Loucy (cell line): ENCODE data around the gene ACP7.

Experiments
- EZH2phosphoT487 ChIP-seq: fragments of 200-600 bp; IDR thresholded peaks from 2 replicates; pipeline ENCODE4 v1.6.1; 2018; ENCODE audit warnings: antibody characterized with exemption, mild to moderate bottlenecking, moderate library complexity, borderline replicate concordance
- TF ChIP-seq, protein P1 (sequence below): fragments of 200-600 bp; sonication (generic); conservative IDR thresholded peaks from 2 replicates; pipeline ENCODE4 v1.5.1; 2014; ENCODE audit warnings: mild to moderate bottlenecking, antibody characterized with exemption, low read length

- TF ChIP-seq, protein P1, sequence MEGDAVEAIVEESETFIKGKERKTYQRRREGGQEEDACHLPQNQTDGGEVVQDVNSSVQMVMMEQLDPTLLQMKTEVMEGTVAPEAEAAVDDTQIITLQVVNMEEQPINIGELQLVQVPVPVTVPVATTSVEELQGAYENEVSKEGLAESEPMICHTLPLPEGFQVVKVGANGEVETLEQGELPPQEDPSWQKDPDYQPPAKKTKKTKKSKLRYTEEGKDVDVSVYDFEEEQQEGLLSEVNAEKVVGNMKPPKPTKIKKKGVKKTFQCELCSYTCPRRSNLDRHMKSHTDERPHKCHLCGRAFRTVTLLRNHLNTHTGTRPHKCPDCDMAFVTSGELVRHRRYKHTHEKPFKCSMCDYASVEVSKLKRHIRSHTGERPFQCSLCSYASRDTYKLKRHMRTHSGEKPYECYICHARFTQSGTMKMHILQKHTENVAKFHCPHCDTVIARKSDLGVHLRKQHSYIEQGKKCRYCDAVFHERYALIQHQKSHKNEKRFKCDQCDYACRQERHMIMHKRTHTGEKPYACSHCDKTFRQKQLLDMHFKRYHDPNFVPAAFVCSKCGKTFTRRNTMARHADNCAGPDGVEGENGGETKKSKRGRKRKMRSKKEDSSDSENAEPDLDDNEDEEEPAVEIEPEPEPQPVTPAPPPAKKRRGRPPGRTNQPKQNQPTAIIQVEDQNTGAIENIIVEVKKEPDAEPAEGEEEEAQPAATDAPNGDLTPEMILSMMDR = no peak
- no peak for TF ChIP-seq EZH2phosphoT487
Observed at GRCh38 chr19:39052846-39053245, 31.3 kb upstream of the ACP7 start.
